Measurements from ENCODE around the gene ITGB3. TPM values are rescaled to one million over a fixed set of nuclear protein-coding genes. Genes with fewer than 3 reads are reported as not detected.

The ITGB3 gene
- total and polyA plus RNA-seq, 10 of the 15 experiments (the other 5 are each of a cell fraction or from before 2014, with no cell fraction given) = 0.69 to 22.8 (median 13.6) TPM

GRCh38 chr17:47230864-47231263 lies 22.8 kb upstream of the ITGB3 start:
- ChIA-PET RAD21 (ENCODE audit: unreplicated experiment) (interaction anchor here (0.7 to 4.5 kb wide), 20 partner anchors 10 to 385 kb away, joined by 3 to 158 read pairs (median 8); partner anchors contain the start of genes EFCAB13, ITGB3 and MYL4), POLR2A (interaction anchor here (0.6 to 3.7 kb wide), 12 partner anchors 10 to 1653 kb away, joined by 3 to 32 read pairs (median 3); partner anchors contain the start of gene EFCAB13), CTCF (interaction anchor here (0.6 to 4.8 kb wide), 23 partner anchors 10 to 1182 kb away, joined by 3 to 227 read pairs (median 6); partner anchors contain the start of genes EFCAB13 and MYL4), SMC1A (ENCODE audit: uncharacterized antibody, unreplicated experiment) (interaction anchor here (0.6 to 5.8 kb wide), 21 partner anchors 10 to 486 kb away, joined by 3 to 175 read pairs (median 10); partner anchors contain the start of genes EFCAB13 and MYL4)
- peak overlapping the region; percentile 56 for H2AFZ ChIP-seq (ENCODE audit: control insufficient read depth, low read depth, low read length)
- in situ Hi-C loops (cut with MboI) = loop anchor here (5.0 kb wide), 2 partner anchors 81 to 381 kb away; no protein-coding TSS in a partner anchor
- H4K20me1 ChIP-seq (ENCODE audit: control insufficient read depth, insufficient read depth) = no peaks in the 10 kb centered on the region
- H3K27ac ChIP-seq (ENCODE audit: control insufficient read depth, insufficient read depth) = no peak overlapping the region; the same call in 1 of the 2 replicates
- intact Hi-C loops (cut with micrococcal nuclease; ENCODE audit: unreplicated experiment) = loop anchor here (1.0 to 2.0 kb wide), 5 partner anchors 24 to 384 kb away; no protein-coding TSS in a partner anchor
- H3K9me3 ChIP-seq (replicated peaks; ENCODE audit: control insufficient read depth, insufficient read depth, low read length) = no peaks in the 10 kb centered on the region; the same call in 2 of the 3 replicates
- ATAC-seq (peak; percentile 75), DNase-seq (ENCODE audit: low read depth, low spot score) (peak; percentile 24), FAIRE-seq (no peak)
- TSS peak; percentile 88 for BruUV-seq (replicated peaks)
- H3K4me1 ChIP-seq (ENCODE audit: control insufficient read depth, insufficient read depth, low read length) = peaks cover 18% of the 10 kb centered on the region
- H3K4me2 ChIP-seq (ENCODE audit: control insufficient read depth, insufficient read depth) = peak overlapping the region; percentile 73
- no peaks in the 10 kb centered on the region for H3K36me3 ChIP-seq (ENCODE audit: control insufficient read depth in 2 of 2, insufficient read depth in 2 of 2, low read length in 1 of 2)
- H3K4me3 ChIP-seq = peak overlapping the region; percentile 37
- H3K9ac ChIP-seq (ENCODE audit: control insufficient read depth, insufficient read depth, low read length) = peak overlapping the region; percentile 19
- H3K79me2 ChIP-seq (ENCODE audit: control insufficient read depth, insufficient read depth, low read length) = no peaks in the 10 kb centered on the region
- TF ChIP-seq TARDBP (IDR thresholded peaks at IDR 0.05; ENCODE audit: borderline replicate concordance) (no peak), JUND (IDR thresholded peaks at IDR 0.05; ENCODE audit: low read depth, low read length) (no peak), ZNF24 (IDR thresholded peaks at IDR 0.05) (no peak), PAX8 (IDR thresholded peaks at IDR 0.05) (no peak), MTA2 (IDR thresholded peaks at IDR 0.05; ENCODE audit: low read depth) (no peak), IKZF1 (conservative IDR thresholded peaks at IDR 0.05) (peak; percentile 22; the same call in 1 of the 2 replicates), RFX5 (IDR thresholded peaks at IDR 0.05; ENCODE audit: low read depth, low read length) (no peak), CEBPB (IDR thresholded peaks at IDR 0.05; ENCODE audit: borderline replicate concordance in 1 of 2, low read depth in 2 of 2, low read length in 2 of 2) (peak in 1 of 2 experiments; percentile 48; a peak in 1 of 4 replicates), ZNF384 (IDR thresholded peaks at IDR 0.05; ENCODE audit: borderline replicate concordance, low read depth, low read length) (peak; percentile 52; the same call in 1 of the 2 replicates), ETV6 (conservative IDR thresholded peaks at IDR 0.05 in 1 of 2, IDR thresholded peaks at IDR 0.05 in 1 of 2; ENCODE audit: borderline replicate concordance in 1 of 2, low read depth in 1 of 2) (no peak), ZNF687 (IDR thresholded peaks at IDR 0.05) (0 out of 2 replicates have a peak, but pooled peaks have one; percentile 9), KAT2A (conservative IDR thresholded peaks at IDR 0.05; ENCODE audit: control insufficient read depth, low read depth, low read length) (no peak), SIN3A (IDR thresholded peaks at IDR 0.05; ENCODE audit: low read depth, low read length) (no peak)
- under 1% methylated on average over 10 of the region's 10 CpGs for WGBS (ENCODE audit: insufficient coverage, insufficient replicate concordance, low lambda C conversion rate, missing lambda C conversion rate)
- H3K27me3 ChIP-seq (replicated peaks in 1 of 2; ENCODE audit: control insufficient read depth in 2 of 2, insufficient read depth in 2 of 2, low read length in 1 of 2) = no peaks in the 10 kb centered on the region; a peak in 1 of 4 replicates
